ENCODE measurements around the gene LCE3B.
"Not testable (repeated sequence)": the region's sequence is repeated elsewhere in the genome, so short reads cannot be mapped to it uniquely, and the experiment has no call there.

LCE3B gene, protein sequence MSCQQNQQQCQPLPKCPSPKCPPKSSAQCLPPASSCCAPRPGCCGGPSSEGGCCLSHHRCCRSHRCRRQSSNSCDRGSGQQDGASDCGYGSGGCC

DNA sequence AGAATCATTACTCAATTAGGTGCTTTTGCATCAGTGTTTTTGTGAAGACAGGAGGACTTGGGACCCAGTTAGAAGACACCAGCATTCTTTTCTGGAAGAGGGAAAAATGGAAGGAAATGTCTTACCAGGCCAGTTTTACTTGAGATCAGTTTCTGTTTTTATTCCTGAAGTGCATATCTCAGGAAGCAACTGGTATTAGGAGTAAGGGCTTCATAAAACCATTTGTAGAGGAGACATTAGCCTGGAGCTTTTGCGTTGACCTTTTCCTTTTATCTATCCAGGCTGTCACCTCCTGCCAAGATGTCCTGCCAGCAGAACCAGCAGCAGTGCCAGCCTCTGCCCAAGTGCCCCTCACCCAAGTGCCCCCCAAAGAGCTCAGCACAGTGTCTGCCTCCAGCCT is at the start of gene LCE3B:
Gene LCE3B, plus strand, starts transcription at position 301 of the 400 bp plus-strand sequence. Its CDS starts 0 bp downstream, at position 301.
- no peak for DNase-seq

DNA sequence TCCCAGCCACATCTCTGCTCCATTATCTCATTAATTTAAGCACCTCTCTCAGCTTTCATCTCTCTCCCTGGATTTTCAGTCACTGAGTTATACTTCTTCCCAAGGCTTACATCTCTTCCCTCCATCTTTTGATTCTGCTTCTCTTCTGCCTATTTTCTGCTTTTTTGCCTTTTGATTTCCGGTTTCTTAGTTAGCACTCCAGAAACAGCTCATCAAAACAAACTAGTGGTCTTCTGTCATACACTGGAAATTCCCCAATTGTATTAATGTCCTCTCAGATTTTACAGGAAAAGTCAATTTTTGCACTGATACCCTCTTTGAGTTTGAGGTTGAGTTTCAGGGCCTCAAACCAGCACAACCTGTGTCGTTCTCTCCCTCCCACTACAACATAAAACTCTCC is 48.5 kb upstream of the LCE3B start:
- no peak for DNase-seq

DNA sequence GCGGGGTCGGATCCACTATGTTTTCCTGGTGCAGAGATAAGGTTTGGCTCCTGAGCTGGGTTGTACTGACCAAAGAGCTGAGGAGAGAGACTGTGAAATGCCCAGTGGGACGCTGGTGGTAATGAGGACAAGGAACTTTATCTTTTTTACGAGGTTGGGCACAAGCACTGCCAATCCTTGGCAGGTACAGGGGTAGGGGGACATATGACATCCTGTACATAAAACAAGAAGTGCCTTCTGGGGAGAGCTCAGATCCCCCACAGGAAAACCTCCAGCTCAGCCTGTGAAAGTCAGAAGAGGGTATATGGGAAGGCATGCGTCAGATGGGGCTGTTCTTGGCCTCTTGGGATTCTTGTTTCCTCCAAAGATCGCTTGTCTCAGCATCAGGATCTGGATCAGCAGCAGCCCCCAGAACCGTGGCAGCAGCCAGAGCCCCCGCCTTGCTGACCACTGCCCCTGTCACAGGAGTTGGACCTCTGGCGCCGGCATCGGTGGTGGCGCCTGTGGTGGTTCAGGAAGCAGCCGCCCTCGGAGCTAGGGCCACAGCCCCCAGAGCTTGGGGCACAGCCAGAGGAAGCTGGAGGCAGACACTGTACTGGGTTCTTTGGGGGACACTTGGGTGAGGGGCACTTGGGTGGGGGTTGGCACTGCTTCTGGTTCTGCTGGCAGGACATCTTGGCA is 47.9 kb upstream of the LCE3B start:
- DNase-seq = no peak

DNA sequence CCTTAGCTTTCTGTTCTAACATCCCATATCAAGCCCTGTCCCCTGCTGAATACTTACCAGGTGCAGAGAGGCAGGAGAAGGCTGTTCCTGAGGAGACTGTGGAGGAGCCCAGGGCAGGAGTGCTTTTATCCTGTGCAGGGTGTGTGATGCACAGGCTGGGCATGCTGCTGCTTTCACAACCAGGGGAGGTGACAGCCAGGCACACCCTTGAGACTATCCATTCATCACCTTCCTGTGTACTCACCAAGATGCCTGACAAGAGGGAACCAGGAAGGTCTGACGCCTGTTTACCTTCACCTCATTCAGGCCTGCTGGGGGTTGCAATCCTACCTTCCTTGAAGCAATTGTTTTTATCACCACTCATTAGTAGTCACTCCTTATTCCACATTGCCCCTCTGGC is 46.9 kb upstream of the LCE3B start, which contains the start of gene LCE3E:
Gene LCE3E, minus strand, starts transcription at position 100 of the 400 bp plus-strand sequence. CDS start 572 bp downstream, outside the sequence.
- DNase-seq = no peak

DNA sequence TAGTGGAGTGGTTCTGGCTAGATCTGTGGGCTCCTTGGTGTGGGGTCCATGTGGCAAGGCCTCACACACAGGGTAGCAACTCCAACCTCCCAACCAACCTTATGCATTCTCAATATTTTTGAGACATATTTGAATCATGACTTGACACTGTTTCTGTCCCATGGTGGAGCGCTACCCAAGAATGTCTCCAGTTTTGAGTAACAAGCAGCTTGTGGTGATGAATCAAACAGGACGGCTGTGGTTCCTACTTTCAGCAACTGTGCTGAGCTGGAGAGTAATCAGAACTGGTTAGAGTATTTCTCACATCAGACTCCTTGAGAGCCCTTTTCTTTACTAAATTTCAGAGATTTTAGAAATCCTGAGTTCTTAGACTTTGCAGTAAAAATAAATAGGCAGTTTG is 36.4 kb upstream of the LCE3B start:
- DNase-seq = no peak

DNA sequence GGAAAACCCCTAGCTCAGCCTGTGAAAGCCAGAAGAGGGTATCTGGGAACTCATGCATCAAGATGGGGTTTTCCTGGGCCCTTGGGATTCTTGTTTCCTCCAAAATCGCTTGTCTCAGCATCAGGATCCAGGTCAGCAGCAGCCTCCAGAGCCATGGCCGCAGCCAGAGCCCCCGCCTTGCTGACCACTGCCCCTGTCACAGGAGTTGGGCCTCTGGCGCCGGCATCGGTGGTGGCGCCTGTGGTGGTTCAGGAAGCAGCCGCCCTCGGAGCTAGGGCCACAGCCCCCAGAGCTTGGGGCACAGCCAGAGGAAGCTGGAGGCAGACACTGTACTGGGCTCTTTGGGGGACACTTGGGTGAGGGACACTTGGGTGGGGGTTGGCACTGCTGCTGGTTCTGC is 34.1 kb upstream of the LCE3B start:
- not testable (repeated sequence) for DNase-seq

DNA sequence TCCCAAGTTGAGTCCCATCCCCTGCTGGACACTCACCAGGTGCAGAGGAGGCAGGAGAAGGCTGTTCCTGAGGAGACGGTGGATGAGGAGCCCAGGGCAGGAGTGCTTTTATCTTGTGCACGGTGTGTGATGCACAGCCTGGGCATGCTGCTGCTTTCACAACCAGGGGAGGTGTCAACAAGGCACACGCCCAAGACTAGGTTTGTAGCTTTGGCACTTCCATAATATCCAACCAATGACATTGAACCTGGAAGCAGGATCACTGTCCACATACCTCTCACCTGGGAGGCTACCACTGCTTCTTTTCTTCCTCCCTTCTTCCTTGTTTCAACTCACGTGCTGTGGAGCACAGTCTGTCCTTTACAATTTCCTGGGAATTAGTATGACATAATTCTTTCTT is 33.2 kb upstream of the LCE3B start, which contains the start of gene LCE3D:
Gene LCE3D, minus strand, starts transcription at position 84 of the 400 bp plus-strand sequence. CDS start 580 bp downstream, outside the sequence.
- no peak for DNase-seq

DNA sequence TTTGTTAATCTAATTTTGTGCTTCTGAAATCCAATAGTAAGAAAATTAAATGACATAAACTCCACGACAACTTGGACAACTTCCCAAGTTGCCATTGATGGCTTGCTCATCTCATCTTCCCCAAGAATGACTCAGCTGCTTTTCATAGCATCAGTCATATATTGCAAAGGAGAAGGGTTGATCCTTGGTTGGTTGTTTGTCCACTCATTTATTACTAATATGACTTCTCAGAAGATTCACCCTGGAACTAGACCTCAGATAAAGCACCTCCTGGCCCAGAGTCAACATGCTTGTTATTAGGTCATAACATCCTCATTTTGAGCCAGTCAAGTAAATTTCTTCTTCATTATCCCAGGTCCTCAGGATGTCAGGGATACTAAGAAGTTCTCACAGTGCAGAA is 31.0 kb upstream of the LCE3B start:
- DNase-seq = no peak

DNA sequence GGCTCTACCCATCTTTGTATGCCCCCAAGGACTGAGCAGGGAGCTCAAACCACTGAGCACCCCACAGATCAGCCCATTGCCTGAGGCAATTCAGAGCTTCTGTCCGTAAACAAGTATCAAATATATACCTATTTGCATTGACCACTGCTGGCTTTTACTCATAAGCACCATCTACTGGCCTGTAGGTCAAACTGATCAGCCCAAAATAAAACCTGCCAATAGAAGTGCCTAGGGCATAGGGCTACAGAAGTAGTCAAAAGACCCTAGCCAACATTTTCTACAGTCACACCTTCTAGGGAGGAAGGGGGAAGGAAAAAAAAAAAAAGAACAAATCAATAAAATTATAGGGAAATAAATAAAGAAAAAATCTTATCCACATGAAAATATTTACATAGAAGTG is 28.0 kb upstream of the LCE3B start:
- DNase-seq = no peak

DNA sequence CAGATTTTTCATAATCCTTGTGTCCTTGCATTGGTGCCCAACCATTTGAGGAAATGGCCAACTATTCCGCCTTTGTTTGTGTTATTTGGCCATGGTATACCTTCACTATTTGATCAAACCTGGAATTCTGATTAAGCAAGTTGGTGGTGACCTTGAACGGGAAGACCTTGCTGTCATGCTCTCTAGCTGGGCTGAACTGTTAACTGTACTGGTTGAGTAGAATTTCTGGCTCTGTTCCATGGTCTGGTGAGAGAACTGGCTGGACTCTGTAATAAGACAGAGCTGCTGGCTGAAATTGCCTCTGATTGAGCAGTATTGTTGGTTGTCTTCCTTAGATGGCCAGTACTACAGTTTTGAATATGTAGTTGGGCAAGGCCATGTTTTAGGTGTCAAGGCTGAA is 16.6 kb upstream of the LCE3B start:
- no peak for DNase-seq

DNA sequence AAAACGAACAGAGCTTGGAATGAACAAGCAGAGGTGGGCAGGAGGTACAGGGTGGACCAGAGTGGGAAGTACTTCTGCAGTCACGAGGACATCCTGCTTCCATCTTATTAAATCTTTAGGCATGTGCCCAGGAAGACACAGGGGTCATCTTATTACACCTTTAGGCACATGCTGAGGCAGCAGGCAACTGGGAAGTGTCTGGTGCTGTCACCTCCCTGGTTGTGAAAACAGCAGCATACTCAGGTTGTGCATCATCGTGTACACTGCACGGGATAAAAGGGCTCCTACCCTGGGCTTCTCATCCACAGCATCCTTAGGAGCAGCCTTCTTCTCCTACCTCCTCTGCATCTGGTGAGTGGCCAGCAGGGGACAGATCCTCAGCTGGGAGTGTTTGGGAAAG is 13.7 kb upstream of the LCE3B start, which contains the start of gene LCE3C:
Gene LCE3C, plus strand, starts transcription at position 301 of the 400 bp plus-strand sequence. CDS start 498 bp downstream, outside the sequence.
- no peak for DNase-seq

DNA sequence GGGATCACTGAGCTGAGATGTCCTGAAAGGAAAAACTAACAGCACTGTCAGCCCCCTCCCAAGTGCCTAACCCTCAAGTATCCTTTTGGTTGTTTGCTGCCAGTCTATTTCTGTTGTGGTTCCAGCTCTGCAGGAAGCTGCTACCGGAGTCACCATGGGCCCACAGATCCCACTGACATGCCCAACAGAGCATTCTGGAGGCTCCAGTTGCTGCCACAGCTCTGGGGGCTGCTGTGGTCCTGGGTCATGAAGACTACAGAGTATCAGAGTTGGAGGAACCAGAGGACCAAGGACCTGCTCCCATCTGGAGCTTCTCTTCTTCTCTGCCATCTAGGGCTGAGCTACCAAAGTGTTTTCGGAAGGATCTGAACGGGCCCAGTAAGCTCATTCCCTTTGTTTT is 8.4 kb downstream of the LCE3B start:
- DNase-seq = no peak

DNA sequence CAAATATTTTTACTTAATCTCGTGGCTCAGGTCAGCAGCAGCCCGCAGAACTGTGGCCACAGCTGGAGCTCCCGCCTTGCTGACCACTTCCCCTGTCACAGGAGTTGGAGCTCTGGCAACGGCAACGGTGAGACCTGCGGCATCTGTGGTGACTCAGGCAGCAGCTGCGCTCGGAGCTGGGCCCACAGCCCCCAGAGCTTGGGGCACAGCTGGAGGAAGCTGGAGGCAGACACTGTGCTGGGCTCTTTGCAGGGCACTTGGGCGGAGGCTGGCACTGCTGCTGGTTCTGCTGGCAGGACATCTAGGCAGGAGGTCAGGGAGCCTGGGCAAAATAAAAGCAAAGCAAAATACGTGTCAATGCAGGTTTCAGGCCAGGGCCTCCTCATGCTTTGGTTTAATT is 9.2 kb downstream of the LCE3B start, which contains the start of gene LCE3A:
Gene LCE3A, minus strand, starts transcription at position 301 of the 400 bp plus-strand sequence. Its CDS starts 0 bp downstream, at position 301.
- DNase-seq = no peak

DNA sequence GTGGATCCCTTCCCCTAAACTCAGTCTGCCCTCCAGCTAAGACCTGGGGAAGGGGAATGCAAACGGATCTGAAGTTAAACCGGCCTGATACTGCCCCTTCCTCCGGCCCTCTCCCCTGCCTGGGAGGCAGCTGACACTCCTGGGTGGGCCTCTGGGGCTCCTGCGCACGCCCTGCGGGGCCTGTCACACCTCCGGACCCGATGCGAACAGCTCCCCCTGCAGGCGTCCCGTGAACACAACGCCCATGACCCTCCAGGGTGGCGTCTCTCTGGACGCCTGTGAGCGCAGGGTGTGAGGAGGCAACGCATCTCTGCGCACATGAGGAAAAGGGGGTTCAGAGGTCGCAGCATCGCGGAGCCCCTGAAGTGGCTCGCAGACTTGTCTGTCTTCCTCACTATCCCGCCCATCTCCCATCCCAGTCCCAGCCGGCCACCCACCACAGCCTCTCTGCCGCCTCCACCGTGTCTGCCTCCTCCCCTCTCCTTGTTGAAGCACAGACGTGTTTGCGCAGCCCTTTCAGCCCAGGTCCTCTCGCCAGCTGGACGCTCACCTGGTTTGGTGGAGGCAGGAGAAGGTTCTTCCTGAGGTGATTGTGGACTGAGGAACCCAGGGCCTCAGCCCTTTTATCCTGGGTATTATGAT is 9.7 kb downstream of the LCE3B start:
- peak; percentile 13 to 24 for DNase-seq

DNA sequence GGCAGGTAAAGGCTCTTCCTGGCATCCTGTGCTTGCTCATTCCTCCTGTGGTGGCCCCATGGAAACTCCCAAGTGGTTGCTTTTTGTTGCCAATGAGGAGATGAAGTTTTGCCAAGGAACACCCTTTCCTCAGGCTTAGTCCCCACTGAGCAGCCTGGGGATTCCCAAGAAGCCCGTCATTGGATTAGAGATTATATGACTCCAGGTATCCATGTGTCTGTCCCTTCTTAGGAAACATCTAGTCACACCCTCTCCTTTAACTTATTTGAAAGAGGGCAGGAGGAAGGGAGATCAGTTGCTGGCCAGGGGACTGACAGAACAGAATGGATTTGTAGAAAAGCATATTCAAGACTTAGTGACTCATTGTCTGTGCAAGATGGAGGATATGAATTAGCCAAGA is 13.1 kb downstream of the LCE3B start:
- no peak for DNase-seq

DNA sequence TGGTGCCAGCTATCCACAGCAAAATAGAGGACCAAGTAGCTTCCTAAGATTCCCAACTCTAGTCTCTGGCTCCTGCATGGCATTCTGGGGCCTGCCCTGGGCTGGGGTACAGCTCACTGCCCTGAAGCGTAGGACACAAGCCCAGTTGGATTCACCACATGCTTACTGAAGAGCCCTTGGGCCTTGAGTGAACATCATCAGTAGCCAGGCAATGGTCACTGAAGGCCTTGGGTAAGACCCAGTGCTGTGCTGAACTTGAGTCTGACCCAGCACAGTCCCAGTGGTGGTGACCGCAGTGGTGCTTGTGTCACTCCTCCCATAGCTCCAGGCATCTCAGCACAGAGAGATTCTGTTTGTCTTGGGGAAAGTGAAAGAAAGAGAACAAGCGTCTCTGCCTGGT is 17.0 kb downstream of the LCE3B start:
- DNase-seq = no peak

DNA sequence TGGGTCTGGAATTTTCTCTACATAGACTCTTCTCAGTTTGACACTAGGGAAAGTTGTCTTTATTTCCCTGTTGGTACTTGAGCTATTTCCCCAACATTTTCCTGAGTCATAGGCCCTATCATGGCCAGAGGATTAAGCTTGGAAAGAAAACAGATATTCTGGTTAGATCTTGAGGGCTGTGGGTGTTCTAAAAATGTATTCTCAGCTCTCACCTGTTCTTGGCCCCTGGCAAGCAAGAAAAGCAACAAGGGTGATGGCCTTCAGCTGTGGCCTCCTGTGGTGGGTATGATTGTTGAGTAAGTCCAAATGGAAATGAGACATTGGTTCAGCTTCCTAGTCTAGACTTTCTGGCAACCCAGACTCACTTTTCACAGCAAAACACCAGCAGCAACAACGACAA is 26.7 kb downstream of the LCE3B start:
- DNase-seq = no peak

DNA sequence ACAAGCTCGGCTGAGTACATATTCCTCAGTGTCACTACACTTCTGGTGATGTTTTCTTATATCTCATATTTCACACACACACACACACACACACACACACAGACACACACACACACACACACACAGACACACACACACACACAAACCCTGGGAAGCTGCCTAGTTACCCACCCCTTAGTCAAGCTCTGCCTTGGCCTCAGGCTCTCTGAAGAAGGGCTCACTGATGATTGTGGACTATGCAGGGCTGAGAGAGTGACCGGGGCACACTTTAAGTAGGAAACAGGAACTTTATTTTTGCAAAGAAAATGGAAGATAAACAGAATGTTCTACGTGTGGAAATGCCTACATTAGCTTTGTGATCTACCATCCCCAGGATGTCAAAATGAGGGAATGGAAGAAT is 30.3 kb downstream of the LCE3B start:
- DNase-seq = no peak

DNA sequence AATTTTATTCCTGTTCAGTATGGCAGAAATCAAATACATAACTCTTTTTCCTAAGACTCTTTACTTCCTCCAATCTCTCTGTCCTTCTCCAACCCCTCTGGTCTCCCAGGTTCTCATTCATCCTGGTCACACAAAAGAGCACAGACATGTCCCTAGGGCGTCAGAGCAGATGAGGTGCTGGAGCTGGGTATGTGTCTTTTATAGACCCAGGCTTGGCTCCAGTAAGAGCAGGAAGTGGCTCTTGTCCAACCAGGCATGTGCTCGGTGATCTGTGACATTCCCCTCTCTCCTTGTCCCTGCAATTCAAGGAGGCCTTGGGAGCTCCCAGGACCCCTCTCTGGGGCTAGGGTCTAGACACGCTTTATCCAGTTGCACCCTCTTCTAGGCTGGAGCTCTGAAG is 31.5 kb downstream of the LCE3B start:
- no peak for DNase-seq

DNA sequence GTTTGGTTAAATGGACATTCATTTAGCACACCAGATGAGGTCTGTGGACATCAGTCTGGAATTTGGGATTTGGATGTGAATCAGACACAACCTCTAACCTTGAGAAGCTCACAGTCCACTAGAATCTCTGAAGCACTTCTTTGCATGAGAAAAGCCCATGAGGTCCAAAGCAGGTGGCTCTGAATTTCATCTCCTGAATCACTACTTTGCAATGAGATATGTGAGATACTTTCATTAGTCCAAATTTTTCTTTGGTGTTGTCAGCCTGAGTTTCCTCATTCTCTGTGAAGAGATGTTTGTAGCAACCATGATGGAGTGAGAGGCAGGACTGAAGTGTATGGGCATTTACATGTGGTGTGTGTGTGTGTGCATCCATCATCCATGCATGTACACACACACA is 33.0 kb downstream of the LCE3B start:
- DNase-seq = no peak

DNA sequence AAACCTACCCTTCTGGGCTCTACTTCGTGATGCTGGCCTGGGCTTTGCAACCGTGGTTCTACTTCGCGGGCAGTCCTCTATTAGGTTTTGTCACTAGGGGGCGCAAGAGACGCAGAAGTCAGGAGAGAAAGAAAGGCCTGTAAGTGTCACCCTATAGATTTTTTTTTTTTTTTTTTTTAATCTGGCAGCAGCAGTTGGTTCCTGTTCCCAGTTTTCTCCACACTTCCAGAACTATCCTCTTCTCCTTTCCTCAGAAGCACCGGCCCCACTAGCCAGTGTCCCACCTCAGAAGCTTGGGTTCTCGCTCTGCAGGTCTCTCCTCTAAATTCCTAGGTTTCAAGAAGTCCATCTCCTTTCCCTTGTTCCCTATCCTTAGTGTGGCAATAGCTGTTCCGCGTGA is 40.5 kb downstream of the LCE3B start:
- DNase-seq = peak; percentile 53 to 60

DNA sequence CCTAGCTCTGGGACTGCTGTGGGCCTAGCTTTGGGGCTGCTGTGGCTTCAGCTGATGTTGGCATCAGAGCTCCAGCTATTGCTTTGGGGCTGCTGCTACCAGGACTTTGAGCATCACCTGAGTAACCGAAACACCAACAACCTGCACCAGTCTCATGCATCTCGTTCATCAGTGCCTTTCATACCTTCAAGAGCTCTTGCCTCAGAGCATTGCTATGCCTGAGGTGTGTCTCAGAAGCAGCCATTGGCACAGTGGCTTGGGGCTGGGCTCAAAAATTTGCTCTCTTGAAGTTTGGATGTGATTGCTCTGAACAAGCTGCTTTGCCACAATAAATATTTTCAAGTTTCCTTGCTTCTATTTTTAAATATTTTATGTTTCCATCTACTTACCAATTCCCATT is 42.8 kb downstream of the LCE3B start:
- DNase-seq = no peak

DNA sequence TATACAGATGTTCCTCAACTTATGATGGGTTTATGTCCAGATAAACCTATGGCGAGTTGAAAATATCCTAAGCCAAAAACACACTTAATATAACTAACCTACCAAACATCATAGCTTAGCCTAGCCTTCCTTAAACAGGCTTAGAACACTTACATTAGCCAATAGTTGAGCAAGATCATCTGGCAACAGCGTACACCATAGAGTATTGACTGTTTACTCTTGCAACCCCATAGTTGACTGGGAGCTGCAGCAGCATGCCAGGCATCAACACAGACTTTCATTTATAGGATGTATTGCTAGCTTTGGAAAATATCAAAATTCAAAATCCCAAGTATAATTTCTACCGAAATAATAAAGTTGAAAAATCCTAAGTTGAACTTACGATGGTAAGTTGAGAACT is 44.1 kb downstream of the LCE3B start:
- DNase-seq = no peak

DNA sequence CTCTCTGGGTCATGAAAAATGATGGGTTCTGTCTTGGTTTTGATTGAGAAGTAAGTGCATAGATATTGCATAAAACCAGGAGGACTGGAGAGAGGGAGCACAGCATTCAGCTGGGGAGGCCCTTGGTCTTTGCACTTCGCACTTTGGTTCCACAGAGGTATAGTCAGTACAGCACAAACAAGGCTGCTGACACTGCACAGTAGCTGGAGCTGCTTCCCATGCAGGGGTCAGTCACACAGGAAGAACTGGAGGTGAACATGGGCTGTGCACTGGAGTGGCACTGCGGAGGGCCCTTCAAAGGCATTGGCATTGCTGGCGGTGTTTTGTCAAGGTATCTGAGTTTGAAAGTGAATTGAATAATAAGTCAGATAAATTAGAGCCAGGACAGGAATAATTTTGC is 45.0 kb downstream of the LCE3B start:
- no peak for DNase-seq

All from stimulated activated CD4-positive, alpha-beta T cell treated with anti-CD3 and anti-CD28 coated beads, Interleukin-2, amount 100 ng/mL, for 48 hours (primary cell).